ENCODE results near the gene SCFD2. TPM values are rescaled to one million over a fixed set of nuclear protein-coding genes. Genes with fewer than 3 reads are reported as not detected.
"Not testable (repeated sequence)": the region's sequence is repeated elsewhere in the genome, so short reads cannot be mapped to it uniquely, and the experiment has no call there.

Gene SCFD2
- polyA plus RNA-seq, 4 donors, result 2.2 to 8.4 (median 5.6) TPM

DNA sequence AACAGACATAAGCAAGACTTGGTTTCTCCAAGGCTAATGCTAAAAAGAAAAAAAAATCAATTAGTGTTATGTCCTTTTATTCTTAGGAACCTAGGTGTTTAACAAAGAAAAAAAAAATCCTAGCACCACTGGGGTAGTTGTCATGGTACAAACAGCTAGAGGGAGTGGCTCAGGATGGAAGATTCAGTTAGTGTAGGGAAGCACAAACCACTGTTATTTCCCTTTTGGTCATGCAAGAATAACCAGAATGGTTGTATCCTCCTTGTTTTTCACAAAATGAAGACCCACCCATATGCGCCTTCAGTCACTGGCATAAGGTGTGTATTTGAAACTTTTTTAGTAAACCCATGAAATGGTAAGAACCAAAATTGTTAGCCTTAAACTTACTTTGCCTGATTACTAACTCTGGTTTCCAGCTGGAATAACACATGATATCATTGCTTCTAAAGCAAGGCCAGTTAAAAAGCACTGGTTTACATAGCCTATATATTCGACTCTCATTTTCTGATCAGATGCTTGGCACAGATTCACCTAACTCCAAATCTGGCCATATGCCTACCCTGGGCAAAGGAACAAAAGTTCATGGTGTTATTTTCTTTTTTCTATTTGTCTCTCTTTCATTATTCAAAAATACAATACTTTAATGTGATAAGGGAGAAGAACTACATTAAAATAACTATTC lies 132.6 kb downstream of the SCFD2 start:
- H3K4me1 ChIP-seq (ENCODE audit: control insufficient read depth in 3 of 3, insufficient read depth in 2 of 3, low read depth in 1 of 3, low read length in 2 of 3), result no peaks in the 10 kb centered on the region
- H3K27ac ChIP-seq (ENCODE audit: low read depth in 1 of 3, low read length in 2 of 3), result no peak overlapping the region
- no peak overlapping the region for H3K4me3 ChIP-seq (ENCODE audit: low read depth in 1 of 3, low read length in 3 of 3)
- WGBS, 3 donors, result 78 to 85% (median 82%) methylated on average over 2 of the region's 2 CpGs
- H3K36me3 ChIP-seq (ENCODE audit: control insufficient read depth in 3 of 3, insufficient read depth in 2 of 3, low read depth in 1 of 3, low read length in 3 of 3), result no peaks in the 10 kb centered on the region
- H3K27me3 ChIP-seq (ENCODE audit: control insufficient read depth in 3 of 3, insufficient read depth in 3 of 3, low read length in 3 of 3), result no peaks in the 10 kb centered on the region
- H3K9me3 ChIP-seq (ENCODE audit: control insufficient read depth in 2 of 2, insufficient read depth in 1 of 2, low read depth in 1 of 2, low read length in 1 of 2), result no peaks in the 10 kb centered on the region
- DNase-seq, result no peak
- no peak for FAIRE-seq

- Histone ChIP-seq H3K4me3 (ENCODE audit: low read depth in 1 of 3, low read length in 3 of 3) (no peak overlapping the region), H3K36me3 (ENCODE audit: control insufficient read depth in 3 of 3, insufficient read depth in 2 of 3, low read depth in 1 of 3, low read length in 3 of 3) (no peaks in the 10 kb centered on the region), H3K9me3 (ENCODE audit: control insufficient read depth in 2 of 2, insufficient read depth in 1 of 2, low read depth in 1 of 2, low read length in 1 of 2) (no peaks in the 10 kb centered on the region), H3K4me1 (ENCODE audit: control insufficient read depth in 3 of 3, insufficient read depth in 2 of 3, low read depth in 1 of 3, low read length in 2 of 3) (no peaks in the 10 kb centered on the region), H3K27me3 (ENCODE audit: control insufficient read depth in 3 of 3, insufficient read depth in 3 of 3, low read length in 3 of 3) (no peaks in the 10 kb centered on the region), H3K27ac (ENCODE audit: low read depth in 1 of 3, low read length in 2 of 3) (no peak overlapping the region)
- no peak for DNase-seq
- FAIRE-seq, result no peak
- 79 to 98% (median 91%) methylated on average over 2 of the region's 2 CpGs for WGBS, 3 donors
Observed at GRCh38 chr4:53232371-53232770, 133.5 kb downstream of the SCFD2 start.

DNA sequence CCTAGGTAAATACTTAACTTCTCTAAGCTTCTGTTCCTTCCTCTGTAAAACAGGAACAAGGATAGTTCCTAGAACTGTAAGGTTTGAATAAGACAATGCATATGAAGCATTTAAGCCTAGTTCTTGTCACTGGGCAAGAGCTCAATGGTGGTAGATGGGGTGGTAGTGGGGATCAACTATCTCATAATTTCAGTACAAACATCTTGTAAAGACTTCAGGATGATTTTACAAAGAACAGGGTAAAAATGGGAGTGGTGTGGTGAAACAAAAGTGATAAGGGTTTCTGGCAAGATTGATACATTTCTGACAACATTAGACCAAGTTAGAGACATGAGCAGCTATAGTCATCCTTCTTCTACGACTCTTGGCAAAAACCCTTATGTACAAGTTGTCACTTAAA lies 137.8 kb downstream of the SCFD2 start:
- WGBS, 3 donors, result 93 to 100% (median 96%) methylated on average over 1 of the region's 1 CpG
- Histone ChIP-seq H3K9me3 (ENCODE audit: control insufficient read depth in 2 of 2, insufficient read depth in 1 of 2, low read depth in 1 of 2, low read length in 1 of 2) (no peaks in the 10 kb centered on the region), H3K27me3 (ENCODE audit: control insufficient read depth in 3 of 3, insufficient read depth in 3 of 3, low read length in 3 of 3) (no peaks in the 10 kb centered on the region), H3K36me3 (ENCODE audit: control insufficient read depth in 3 of 3, insufficient read depth in 2 of 3, low read depth in 1 of 3, low read length in 3 of 3) (no peaks in the 10 kb centered on the region), H3K4me3 (ENCODE audit: low read depth in 1 of 3, low read length in 3 of 3) (no peak overlapping the region), H3K4me1 (ENCODE audit: control insufficient read depth in 3 of 3, insufficient read depth in 2 of 3, low read depth in 1 of 3, low read length in 2 of 3) (no peaks in the 10 kb centered on the region), H3K27ac (ENCODE audit: low read depth in 1 of 3, low read length in 2 of 3) (no peak overlapping the region)
- FAIRE-seq, result no peak
- DNase-seq, result no peak

- DNase-seq (no peak), FAIRE-seq (no peak)
- no peaks in the 10 kb centered on the region for H3K4me1 ChIP-seq (ENCODE audit: control insufficient read depth in 3 of 3, insufficient read depth in 2 of 3, low read depth in 1 of 3, low read length in 2 of 3)
- no peak overlapping the region for H3K4me3 ChIP-seq (ENCODE audit: low read depth in 1 of 3, low read length in 3 of 3)
- no peaks in the 10 kb centered on the region for H3K9me3 ChIP-seq (ENCODE audit: control insufficient read depth in 2 of 2, insufficient read depth in 1 of 2, low read depth in 1 of 2, low read length in 1 of 2)
- H3K36me3 ChIP-seq (ENCODE audit: control insufficient read depth in 3 of 3, insufficient read depth in 2 of 3, low read depth in 1 of 3, low read length in 3 of 3), result no peaks in the 10 kb centered on the region
- H3K27me3 ChIP-seq (ENCODE audit: control insufficient read depth in 3 of 3, insufficient read depth in 3 of 3, low read length in 3 of 3), result no peaks in the 10 kb centered on the region
- H3K27ac ChIP-seq (ENCODE audit: low read depth in 1 of 3, low read length in 2 of 3), result no peak overlapping the region
- WGBS, 3 donors, result 77 to 81% (median 78%) methylated on average over 3 of the region's 3 CpGs
Observed at GRCh38 chr4:53227451-53227850, 138.4 kb downstream of the SCFD2 start.

DNA sequence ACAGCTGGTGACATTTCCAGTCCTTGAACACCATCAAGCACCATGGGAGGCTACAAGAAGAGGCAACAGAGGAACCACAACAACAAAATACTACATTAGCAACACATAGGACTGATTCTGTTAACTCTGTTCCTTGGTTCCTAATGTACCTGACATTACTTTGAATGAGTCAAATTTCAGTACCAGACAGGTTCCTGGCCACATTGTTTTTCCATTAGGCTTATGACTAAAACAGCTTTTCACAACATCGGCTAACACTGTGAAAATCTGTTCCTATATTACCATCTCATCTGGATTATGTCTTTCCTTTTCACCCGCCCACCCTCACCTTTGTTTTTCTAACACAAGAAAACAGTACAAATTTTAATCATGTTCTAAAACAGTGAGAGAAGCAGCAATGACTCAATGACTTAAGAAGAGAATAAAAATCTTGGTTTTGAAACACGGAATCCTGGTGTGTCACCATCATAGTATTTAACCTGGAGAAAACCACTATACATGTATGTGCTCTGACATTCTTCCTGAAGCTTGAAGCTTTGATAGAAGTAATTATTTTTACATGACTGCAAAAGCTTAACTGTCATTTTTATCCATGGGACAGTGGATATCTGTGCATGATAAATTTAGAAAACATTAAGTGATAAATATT lies 143.9 kb downstream of the SCFD2 start:
- Histone ChIP-seq H3K4me3 (ENCODE audit: low read depth in 1 of 3, low read length in 3 of 3) (no peak overlapping the region), H3K4me1 (ENCODE audit: control insufficient read depth in 3 of 3, insufficient read depth in 2 of 3, low read depth in 1 of 3, low read length in 2 of 3) (no peaks in the 10 kb centered on the region), H3K36me3 (ENCODE audit: control insufficient read depth in 3 of 3, insufficient read depth in 2 of 3, low read depth in 1 of 3, low read length in 3 of 3) (no peaks in the 10 kb centered on the region), H3K27ac (ENCODE audit: low read depth in 1 of 3, low read length in 2 of 3) (no peak overlapping the region), H3K9me3 (ENCODE audit: control insufficient read depth in 2 of 2, insufficient read depth in 1 of 2, low read depth in 1 of 2, low read length in 1 of 2) (peaks cover 1 to 8% of the 10 kb centered on the region in 2 donors), H3K27me3 (ENCODE audit: control insufficient read depth in 3 of 3, insufficient read depth in 3 of 3, low read length in 3 of 3) (no peaks in the 10 kb centered on the region)
- FAIRE-seq (no peak), DNase-seq (no peak)
- 90 to 95% (median 92%) methylated on average over 3 of the region's 3 CpGs for WGBS, 3 donors

GRCh38 chr4:53219148-53219547 lies 146.7 kb downstream of the SCFD2 start:
- DNase-seq; H3K4me1 ChIP-seq (ENCODE audit: control insufficient read depth in 3 of 3, insufficient read depth in 2 of 3, low read depth in 1 of 3, low read length in 2 of 3); FAIRE-seq; H3K27ac ChIP-seq (ENCODE audit: low read depth in 1 of 3, low read length in 2 of 3); H3K27me3 ChIP-seq (ENCODE audit: control insufficient read depth in 3 of 3, insufficient read depth in 3 of 3, low read length in 3 of 3); H3K4me3 ChIP-seq (ENCODE audit: low read depth in 1 of 3, low read length in 3 of 3); H3K9me3 ChIP-seq (ENCODE audit: control insufficient read depth in 2 of 2, insufficient read depth in 1 of 2, low read depth in 1 of 2, low read length in 1 of 2); H3K36me3 ChIP-seq (ENCODE audit: control insufficient read depth in 3 of 3, insufficient read depth in 2 of 3, low read depth in 1 of 3, low read length in 3 of 3): not testable (repeated sequence)
- WGBS, 3 donors, result 97% methylated on average over 16 of the region's 16 CpGs

GRCh38 chr4:53208753-53209152 lies 157.1 kb downstream of the SCFD2 start:
- Histone ChIP-seq H3K9me3 (ENCODE audit: control insufficient read depth in 2 of 2, insufficient read depth in 1 of 2, low read depth in 1 of 2, low read length in 1 of 2) (no peaks in the 10 kb centered on the region), H3K27ac (ENCODE audit: low read depth in 1 of 3, low read length in 2 of 3) (no peak overlapping the region), H3K4me3 (ENCODE audit: low read depth in 1 of 3, low read length in 3 of 3) (no peak overlapping the region), H3K4me1 (ENCODE audit: control insufficient read depth in 3 of 3, insufficient read depth in 2 of 3, low read depth in 1 of 3, low read length in 2 of 3) (no peaks in the 10 kb centered on the region), H3K27me3 (ENCODE audit: control insufficient read depth in 3 of 3, insufficient read depth in 3 of 3, low read length in 3 of 3) (no peaks in the 10 kb centered on the region), H3K36me3 (ENCODE audit: control insufficient read depth in 3 of 3, insufficient read depth in 2 of 3, low read depth in 1 of 3, low read length in 3 of 3) (no peaks in the 10 kb centered on the region)
- no peak for FAIRE-seq
- DNase-seq, result no peak
- 77 to 87% (median 87%) methylated on average over 3 of the region's 3 CpGs for WGBS, 3 donors

DNA sequence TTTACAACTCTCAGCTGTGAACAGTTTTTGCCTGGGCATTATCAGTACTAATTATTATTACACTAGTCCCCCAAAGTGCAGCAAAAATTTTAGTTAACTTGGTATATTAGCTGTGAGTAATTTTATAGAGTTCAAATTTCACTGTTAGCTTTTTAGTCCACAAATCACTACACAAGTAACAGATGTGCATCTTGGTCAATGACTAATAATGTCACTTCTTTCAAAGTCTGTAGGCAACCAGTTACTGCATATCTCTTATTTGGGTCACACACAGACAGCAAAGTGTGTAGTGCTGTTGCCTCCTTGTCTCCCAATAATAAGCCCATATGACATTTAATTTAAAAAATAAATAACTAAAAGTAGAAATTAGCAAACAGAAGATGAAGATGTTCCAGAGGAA lies 159.9 kb downstream of the SCFD2 start:
- H3K27ac ChIP-seq (ENCODE audit: low read depth in 1 of 3, low read length in 2 of 3), result no peak overlapping the region
- no peaks in the 10 kb centered on the region for H3K4me1 ChIP-seq (ENCODE audit: control insufficient read depth in 3 of 3, insufficient read depth in 2 of 3, low read depth in 1 of 3, low read length in 2 of 3)
- no peak overlapping the region for H3K4me3 ChIP-seq (ENCODE audit: low read depth in 1 of 3, low read length in 3 of 3)
- no peaks in the 10 kb centered on the region for H3K27me3 ChIP-seq (ENCODE audit: control insufficient read depth in 3 of 3, insufficient read depth in 3 of 3, low read length in 3 of 3)
- no peaks in the 10 kb centered on the region for H3K9me3 ChIP-seq (ENCODE audit: control insufficient read depth in 2 of 2, insufficient read depth in 1 of 2, low read depth in 1 of 2, low read length in 1 of 2)
- no peak for DNase-seq
- no peak for FAIRE-seq
- H3K36me3 ChIP-seq (ENCODE audit: control insufficient read depth in 3 of 3, insufficient read depth in 2 of 3, low read depth in 1 of 3, low read length in 3 of 3), result no peaks in the 10 kb centered on the region

DNA sequence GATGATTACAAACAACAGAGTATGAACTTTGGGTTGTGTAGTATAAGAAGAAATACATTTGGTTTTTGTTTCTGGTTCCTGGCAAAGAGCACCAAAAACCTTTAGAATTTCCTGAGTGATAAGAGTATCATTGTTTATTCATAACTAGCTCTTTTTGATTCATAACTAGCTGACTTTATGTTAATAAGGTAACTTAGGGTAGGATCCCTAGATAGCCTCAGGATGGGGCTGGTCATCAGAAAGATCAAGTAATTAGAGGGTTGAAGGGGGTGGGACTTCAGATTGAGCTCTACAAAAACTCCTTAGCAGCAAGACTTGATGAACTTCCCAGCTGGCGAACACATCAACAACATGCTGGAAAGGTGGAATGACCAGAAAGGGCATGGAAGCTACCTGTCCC lies 166.5 kb downstream of the SCFD2 start:
- DNase-seq, result no peak
- H3K4me3 ChIP-seq (ENCODE audit: low read depth in 1 of 3, low read length in 3 of 3), result no peak overlapping the region
- H3K27ac ChIP-seq (ENCODE audit: low read depth in 1 of 3, low read length in 2 of 3), result no peak overlapping the region
- no peaks in the 10 kb centered on the region for H3K27me3 ChIP-seq (ENCODE audit: control insufficient read depth in 3 of 3, insufficient read depth in 3 of 3, low read length in 3 of 3)
- FAIRE-seq, result no peak
- H3K36me3 ChIP-seq (ENCODE audit: control insufficient read depth in 3 of 3, insufficient read depth in 2 of 3, low read depth in 1 of 3, low read length in 3 of 3), result no peaks in the 10 kb centered on the region
- 96 to 100% (median 97%) methylated on average over 1 of the region's 1 CpG for WGBS, 3 donors
- no peaks in the 10 kb centered on the region for H3K9me3 ChIP-seq (ENCODE audit: control insufficient read depth in 2 of 2, insufficient read depth in 1 of 2, low read depth in 1 of 2, low read length in 1 of 2)
- H3K4me1 ChIP-seq (ENCODE audit: control insufficient read depth in 3 of 3, insufficient read depth in 2 of 3, low read depth in 1 of 3, low read length in 2 of 3), result no peaks in the 10 kb centered on the region

Measured in small intestine (tissue), 7 donors.